ENCODE measurements around the gene TAGAP. TPM values are rescaled to one million over a fixed set of nuclear protein-coding genes. Genes with fewer than 3 reads are reported as not detected.

TAGAP gene
- total and polyA plus RNA-seq, 2 donors (not counting 1 experiment from before 2014, with no cell fraction given), result 167 to 242 TPM

DNA sequence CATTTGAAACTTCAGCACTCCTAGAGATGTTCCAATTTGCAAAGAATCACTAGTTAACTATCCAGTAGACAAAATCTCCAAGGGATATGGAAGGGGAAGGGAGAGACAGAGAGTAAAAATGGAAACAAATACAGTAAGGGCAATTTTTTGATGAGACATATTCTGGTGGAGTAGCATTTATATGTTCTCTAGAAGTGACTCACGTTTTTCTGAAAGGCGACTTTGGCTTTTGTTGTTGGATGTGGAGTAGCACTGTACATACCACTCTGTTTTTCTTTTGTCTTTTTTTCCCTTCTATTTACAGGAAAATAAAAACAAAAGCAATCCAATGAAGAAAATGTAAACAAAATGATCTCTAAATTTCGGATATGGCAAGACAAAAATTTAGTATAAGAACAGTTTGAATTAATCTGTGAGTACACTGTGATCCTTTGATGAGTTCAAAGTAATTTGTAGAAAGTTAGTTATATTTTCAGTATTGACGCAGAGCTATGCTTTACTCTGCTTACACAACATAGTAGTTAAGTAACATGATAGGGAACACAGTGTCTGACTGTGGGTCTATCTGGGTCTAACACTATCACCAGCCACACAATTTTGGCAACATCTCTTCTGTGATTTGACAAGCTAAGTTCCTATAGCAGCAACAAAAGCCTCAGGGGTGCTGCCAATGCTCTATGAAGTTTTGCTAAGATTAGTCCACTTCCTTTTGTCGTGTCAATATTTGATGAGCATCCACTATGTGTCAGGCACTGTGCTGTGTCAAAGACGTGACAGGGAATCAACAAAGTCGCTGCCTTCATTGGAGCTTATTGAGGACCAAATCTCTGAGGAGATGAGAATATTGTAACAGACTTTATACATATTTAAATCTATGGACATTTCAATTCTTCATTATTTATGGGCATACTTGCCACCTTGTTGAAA is 27.3 kb upstream of the TAGAP start:
- POLR2A ChIA-PET, result no interaction called here
- Histone ChIP-seq H3K27me3 (replicated peaks in 1 of 4; ENCODE audit: control extremely low read depth in 1 of 4, control insufficient read depth in 3 of 4, insufficient read depth in 4 of 4, low read length in 3 of 4) (no peaks in the 10 kb centered on the region), H3K36me3 (replicated peaks in 1 of 2; ENCODE audit: control extremely low read depth in 1 of 2, control insufficient read depth in 1 of 2, extremely low read depth in 1 of 2, insufficient read depth in 2 of 2, low read length in 1 of 2) (no peaks in the 10 kb centered on the region), H3K9me3 (ENCODE audit: control extremely low read depth in 1 of 3, control insufficient read depth in 2 of 3, insufficient read depth in 1 of 3, low read length in 2 of 3) (no peaks in the 10 kb centered on the region), H4K20me1 (ENCODE audit: control insufficient read depth, insufficient read depth, low read length, poor library complexity, severe bottlenecking) (no peaks in the 10 kb centered on the region), H3K9ac (ENCODE audit: low read length) (no peak overlapping the region), H2AFZ (ENCODE audit: insufficient read depth, low read depth, low read length, poor library complexity, severe bottlenecking) (no peak overlapping the region), H3K4me1 (ENCODE audit: control insufficient read depth in 2 of 2, insufficient read depth in 2 of 2, low read length in 2 of 2) (peaks cover 11 to 19% of the 10 kb centered on the region in 2 donors), H3K4me3 (ENCODE audit: control extremely low read depth in 1 of 5, extremely low read depth in 1 of 5, insufficient read depth in 1 of 5, low read depth in 2 of 5, low read length in 4 of 5) (no peak overlapping the region), H3K4me2 (replicated peaks; ENCODE audit: low read depth, low read length, poor library complexity, severe bottlenecking) (no peak overlapping the region), H3K79me2 (ENCODE audit: control insufficient read depth, insufficient read depth, low read length) (no peaks in the 10 kb centered on the region), H3K27ac (ENCODE audit: low read length in 2 of 2) (no peak overlapping the region)
- TF ChIP-seq EZH2 (IDR thresholded peaks at IDR 0.05; ENCODE audit: borderline replicate concordance, insufficient read depth, low read depth, low read length, poor library complexity, severe bottlenecking), result no peak
- TF ChIP-seq, protein P1, sequence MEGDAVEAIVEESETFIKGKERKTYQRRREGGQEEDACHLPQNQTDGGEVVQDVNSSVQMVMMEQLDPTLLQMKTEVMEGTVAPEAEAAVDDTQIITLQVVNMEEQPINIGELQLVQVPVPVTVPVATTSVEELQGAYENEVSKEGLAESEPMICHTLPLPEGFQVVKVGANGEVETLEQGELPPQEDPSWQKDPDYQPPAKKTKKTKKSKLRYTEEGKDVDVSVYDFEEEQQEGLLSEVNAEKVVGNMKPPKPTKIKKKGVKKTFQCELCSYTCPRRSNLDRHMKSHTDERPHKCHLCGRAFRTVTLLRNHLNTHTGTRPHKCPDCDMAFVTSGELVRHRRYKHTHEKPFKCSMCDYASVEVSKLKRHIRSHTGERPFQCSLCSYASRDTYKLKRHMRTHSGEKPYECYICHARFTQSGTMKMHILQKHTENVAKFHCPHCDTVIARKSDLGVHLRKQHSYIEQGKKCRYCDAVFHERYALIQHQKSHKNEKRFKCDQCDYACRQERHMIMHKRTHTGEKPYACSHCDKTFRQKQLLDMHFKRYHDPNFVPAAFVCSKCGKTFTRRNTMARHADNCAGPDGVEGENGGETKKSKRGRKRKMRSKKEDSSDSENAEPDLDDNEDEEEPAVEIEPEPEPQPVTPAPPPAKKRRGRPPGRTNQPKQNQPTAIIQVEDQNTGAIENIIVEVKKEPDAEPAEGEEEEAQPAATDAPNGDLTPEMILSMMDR (IDR thresholded peaks at IDR 0.05), result no peak
- intact Hi-C loops (cut with micrococcal nuclease), result no loop called here
- Mint-ChIP-seq H3K27ac (no peak overlapping the region), H3K4me3 (no peak overlapping the region), H3K9me3 (ENCODE audit: insufficient read depth) (no peaks in the 10 kb centered on the region), H3K27me3 (no peaks in the 10 kb centered on the region), H3K4me1 (peaks cover 36% of the 10 kb centered on the region)
- DNase-seq, result no peak
- no peak for ATAC-seq (ENCODE audit: low read depth)
- CTCF ChIA-PET, result interaction anchor here (1.0 to 1.6 kb wide), 3 partner anchors 31 to 63 kb away, joined by 3 to 4 read pairs (median 4); no protein-coding TSS in a partner anchor
- WGBS (ENCODE audit: insufficient coverage), result no CpG with 5 or more reads among the region's 7 CpGs
